Measurements from ENCODE around the gene RAD51AP2. TPM values are rescaled to one million over a fixed set of nuclear protein-coding genes. Genes with fewer than 3 reads are reported as not detected.
"Not testable (repeated sequence)": the region's sequence is repeated elsewhere in the genome, so short reads cannot be mapped to it uniquely, and the experiment has no call there.

RAD51AP2 gene
- total RNA-seq, 2 donors from 2014 or later, result 0.18 TPM; not detected in 1

GRCh38 chr2:17497718-17498117 lies 20.5 kb downstream of the RAD51AP2 start:
- WGBS, 2 experiments (ENCODE audit: insufficient coverage in 1 of 2, insufficient read length in 1 of 2), result no CpG with 5 or more reads among the region's 1 CpG
- Histone ChIP-seq H3K4me1 (ENCODE audit: control insufficient read depth, insufficient read depth, low read length) (no peaks in the 10 kb centered on the region), H3K27ac (ENCODE audit: low read depth, low read length) (no peak overlapping the region), H3K9ac (ENCODE audit: extremely low read depth, low read length, poor library complexity, severe bottlenecking) (no peak overlapping the region), H3K36me3 (ENCODE audit: control insufficient read depth, insufficient read depth, low read length) (no peaks in the 10 kb centered on the region), H3K9me3 (ENCODE audit: control insufficient read depth, low read length) (no peaks in the 10 kb centered on the region), H3K4me3 (ENCODE audit: low read length) (no peak overlapping the region), H3K27me3 (ENCODE audit: control insufficient read depth, insufficient read depth, low read length, poor library complexity, severe bottlenecking) (peaks cover 7% of the 10 kb centered on the region)
- Mint-ChIP-seq H3K4me3 (no peak overlapping the region), H3K27ac (no peak overlapping the region), H3K27me3 (ENCODE audit: insufficient read depth) (no peaks in the 10 kb centered on the region), H3K4me1 (no peaks in the 10 kb centered on the region), H3K36me3 (ENCODE audit: low read depth) (no peaks in the 10 kb centered on the region), H3K9me3 (no peaks in the 10 kb centered on the region)
- no peak for TF ChIP-seq CTCF (conservative IDR thresholded peaks at IDR 0.05)
- no peak for DNase-seq

- Mint-ChIP-seq H3K27me3 (ENCODE audit: insufficient read depth) (no peaks in the 10 kb centered on the region), H3K9me3 (no peaks in the 10 kb centered on the region), H3K27ac (no peak overlapping the region), H3K4me3 (no peak overlapping the region), H3K36me3 (ENCODE audit: low read depth) (no peaks in the 10 kb centered on the region), H3K4me1 (no peaks in the 10 kb centered on the region)
- WGBS, 2 experiments (ENCODE audit: insufficient coverage in 1 of 2, insufficient read length in 1 of 2), result 60 to 100% methylated on average over 1 of the region's 1 CpG
- TF ChIP-seq CTCF (conservative IDR thresholded peaks at IDR 0.05), result no peak
- Histone ChIP-seq H3K4me3 (ENCODE audit: low read length) (no peak overlapping the region), H3K9ac (ENCODE audit: extremely low read depth, low read length, poor library complexity, severe bottlenecking) (no peak overlapping the region), H3K27ac (ENCODE audit: low read depth, low read length) (no peak overlapping the region), H3K36me3 (ENCODE audit: control insufficient read depth, insufficient read depth, low read length) (no peaks in the 10 kb centered on the region), H3K27me3 (ENCODE audit: control insufficient read depth, insufficient read depth, low read length, poor library complexity, severe bottlenecking) (peaks cover 7% of the 10 kb centered on the region), H3K4me1 (ENCODE audit: control insufficient read depth, insufficient read depth, low read length) (no peaks in the 10 kb centered on the region), H3K9me3 (ENCODE audit: control insufficient read depth, low read length) (no peaks in the 10 kb centered on the region)
- DNase-seq, result no peak
These were observed 22.6 kb downstream of the RAD51AP2 start for GRCh38 chr2:17495590-17495989.

- not testable (repeated sequence) for DNase-seq; H3K27ac ChIP-seq (ENCODE audit: low read depth, low read length); H3K4me3 ChIP-seq (ENCODE audit: low read length); H3K9ac ChIP-seq (ENCODE audit: extremely low read depth, low read length, poor library complexity, severe bottlenecking); H3K36me3 ChIP-seq (ENCODE audit: control insufficient read depth, insufficient read depth, low read length); H3K27ac Mint-ChIP-seq; H3K4me1 ChIP-seq (ENCODE audit: control insufficient read depth, insufficient read depth, low read length); H3K9me3 ChIP-seq (ENCODE audit: control insufficient read depth, low read length); H3K9me3 Mint-ChIP-seq; H3K27me3 Mint-ChIP-seq (ENCODE audit: insufficient read depth); H3K4me3 Mint-ChIP-seq; H3K27me3 ChIP-seq (ENCODE audit: control insufficient read depth, insufficient read depth, low read length, poor library complexity, severe bottlenecking); H3K4me1 Mint-ChIP-seq; H3K36me3 Mint-ChIP-seq (ENCODE audit: low read depth)
These were observed 28.1 kb downstream of the RAD51AP2 start for GRCh38 chr2:17490165-17490564.

DNA sequence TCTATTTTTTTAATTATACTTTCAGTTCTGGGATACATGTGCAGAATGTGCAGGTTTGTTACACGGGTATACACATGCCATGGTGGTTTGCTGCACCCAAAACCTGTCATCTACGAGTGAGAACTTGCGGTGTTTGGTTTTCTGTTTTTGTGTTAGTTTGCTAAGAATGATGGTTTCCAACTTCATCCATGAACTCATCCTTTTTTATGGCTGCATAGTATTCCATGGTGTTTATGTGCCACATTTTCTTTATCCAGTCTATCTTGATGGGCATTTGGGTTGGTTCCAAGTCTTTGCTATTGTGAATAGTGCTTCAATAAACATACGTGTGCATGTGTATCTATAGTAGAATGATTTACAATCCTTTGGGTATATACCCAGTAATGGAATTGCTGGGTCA lies 29.6 kb downstream of the RAD51AP2 start:
- not testable (repeated sequence) for H3K27ac ChIP-seq (ENCODE audit: low read depth, low read length); DNase-seq; H3K27ac Mint-ChIP-seq; H3K36me3 Mint-ChIP-seq (ENCODE audit: low read depth); H3K27me3 ChIP-seq (ENCODE audit: control insufficient read depth, insufficient read depth, low read length, poor library complexity, severe bottlenecking); H3K4me3 ChIP-seq (ENCODE audit: low read length); H3K4me1 ChIP-seq (ENCODE audit: control insufficient read depth, insufficient read depth, low read length); H3K4me1 Mint-ChIP-seq; H3K4me3 Mint-ChIP-seq; H3K9me3 ChIP-seq (ENCODE audit: control insufficient read depth, low read length); H3K9me3 Mint-ChIP-seq; H3K9ac ChIP-seq (ENCODE audit: extremely low read depth, low read length, poor library complexity, severe bottlenecking); H3K27me3 Mint-ChIP-seq (ENCODE audit: insufficient read depth); H3K36me3 ChIP-seq (ENCODE audit: control insufficient read depth, insufficient read depth, low read length)
- WGBS, 2 experiments (ENCODE audit: insufficient coverage in 1 of 2, insufficient read length in 1 of 2), result 95% methylated on average over 4 of the region's 4 CpGs; no CpG with 5 or more reads in 1 of the 2 experiments

Measured in endodermal cell (in vitro differentiated cells).